CD14-positive monocyte (primary cell): ENCODE data around the gene PCDH10. TPM values are rescaled to one million over a fixed set of nuclear protein-coding genes. Genes with fewer than 3 reads are reported as not detected.

Experiments
- DNase-seq, 3 donors: peaks; one replicate each; pipeline ENCODE4 v3.0.0-alpha.2; 2011 to 2022
- H2AFZ ChIP-seq: 2 replicates; pipeline ENCODE4 v1.6.0; 2012; ENCODE audit warnings: mild to moderate bottlenecking, low read depth, low read length, inconsistent platforms; ENCODE audit not compliant: insufficient read depth, poor library complexity, severe bottlenecking
- H3K27ac ChIP-seq, 2 donors: 1 replicate in 1 of 2; 2 replicates in 1 of 2; pipeline ENCODE4 v1.5.1; 2012 to 2013; ENCODE audit warnings: low read length in 2 of 2, control low read depth in 1 of 2, inconsistent platforms in 1 of 2, low read depth in 1 of 2, mild to moderate bottlenecking in 1 of 2
- H3K27me3 ChIP-seq, 2 donors: one replicate each; pipeline versions ENCODE4 v1.6.0 to v1.6.1; 2011 to 2013; ENCODE audit warnings: low read length in 2 of 2; ENCODE audit not compliant: control insufficient read depth in 2 of 2, insufficient read depth in 2 of 2
- H3K36me3 ChIP-seq, 2 donors: replicated peaks in 1 of 2; 1 replicate in 1 of 2; 2 replicates in 1 of 2; pipeline versions ENCODE4 v1.5.1 to v1.6.1; 2012 to 2013; ENCODE audit warnings: low read length in 2 of 2, control low read depth in 1 of 2, inconsistent platforms in 1 of 2, mild to moderate bottlenecking in 1 of 2; ENCODE audit not compliant: insufficient read depth in 2 of 2, control insufficient read depth in 1 of 2
- H3K4me1 ChIP-seq, 2 donors: 1 replicate in 1 of 2; 2 replicates in 1 of 2; pipeline versions ENCODE4 v1.5.1 to v1.6.1; 2012 to 2013; ENCODE audit warnings: low read length in 2 of 2, control low read depth in 1 of 2, inconsistent platforms in 1 of 2, mild to moderate bottlenecking in 1 of 2, moderate library complexity in 1 of 2; ENCODE audit not compliant: insufficient read depth in 2 of 2, control insufficient read depth in 1 of 2
- H3K4me2 ChIP-seq: replicated peaks from 2 replicates; pipeline ENCODE3; 2012; ENCODE audit warnings: low read length, moderate library complexity, mild to moderate bottlenecking; ENCODE audit not compliant: poor library complexity, severe bottlenecking; ENCODE audit errors: extremely low read depth
- H3K4me3 ChIP-seq, 3 experiments: fragments of 200-600 bp in 1 of 3; sonication (generic) in 1 of 3; replicated peaks in 1 of 3; 1 replicate in 2 of 3; 2 replicates in 1 of 3; pipeline ENCODE4 v1.5.1; 2011 to 2013; ENCODE audit warnings: low read length in 3 of 3, mild to moderate bottlenecking in 3 of 3, control low read depth in 2 of 3, low read depth in 2 of 3, inconsistent platforms in 1 of 3, moderate library complexity in 1 of 3
- H3K79me2 ChIP-seq: 2 replicates; pipeline ENCODE4 v1.6.0; 2012; ENCODE audit warnings: mild to moderate bottlenecking, control low read depth, inconsistent platforms, low read length, moderate library complexity; ENCODE audit not compliant: insufficient read depth
- H3K9ac ChIP-seq: 2 replicates; pipeline ENCODE4 v1.6.0; 2017; ENCODE audit warnings: low read length, mild to moderate bottlenecking; ENCODE audit not compliant: insufficient read depth, poor library complexity, severe bottlenecking
- H3K9me3 ChIP-seq, 2 donors: replicated peaks in 1 of 2; 1 replicate in 1 of 2; 2 replicates in 1 of 2; pipeline versions ENCODE4 v1.5.1 to v1.6.1; 2012 to 2013; ENCODE audit warnings: low read length in 2 of 2, control low read depth in 1 of 2; ENCODE audit not compliant: control insufficient read depth in 1 of 2, insufficient read depth in 1 of 2
- H4K20me1 ChIP-seq: 2 replicates; pipeline ENCODE4 v1.6.0; 2012; ENCODE audit warnings: mild to moderate bottlenecking, low read length, control low read depth, moderate library complexity; ENCODE audit not compliant: insufficient read depth
- H3K27ac Mint-ChIP-seq, 7 donors: one replicate each; pipeline ENCODE4 v1.8.0; 2020; ENCODE audit warnings: mild to moderate bottlenecking in 7 of 7, mixed read lengths in 7 of 7, moderate library complexity in 6 of 7, inconsistent platforms in 2 of 7
- H3K27me3 Mint-ChIP-seq, 3 donors: one replicate each; pipeline ENCODE4 v1.8.0; 2021 to 2022; ENCODE audit warnings: low read depth in 3 of 3, mild to moderate bottlenecking in 3 of 3, mixed read lengths in 3 of 3, moderate library complexity in 3 of 3, inconsistent platforms in 1 of 3
- H3K36me3 Mint-ChIP-seq, 2 donors: one replicate each; pipeline ENCODE4 v1.8.0; 2020; ENCODE audit warnings: mixed read lengths in 2 of 2, inconsistent platforms in 1 of 2, mild to moderate bottlenecking in 1 of 2
- H3K4me1 Mint-ChIP-seq: one replicate; pipeline ENCODE4 v1.8.0; 2020; ENCODE audit warnings: mild to moderate bottlenecking, mixed read lengths
- H3K4me3 Mint-ChIP-seq, 2 donors: one replicate each; pipeline ENCODE4 v1.8.0; 2020; ENCODE audit warnings: mild to moderate bottlenecking in 2 of 2, mixed read lengths in 2 of 2, moderate library complexity in 1 of 2
- H3K9me3 Mint-ChIP-seq, 7 donors: one replicate each; pipeline ENCODE4 v1.8.0; 2020 to 2022; ENCODE audit warnings: mixed read lengths in 7 of 7, mild to moderate bottlenecking in 6 of 7, moderate library complexity in 6 of 7, inconsistent platforms in 2 of 7
- WGBS: methylation state at CpG from one replicate; pipeline ENCODE4 v1.1.5; 2013; ENCODE audit warnings: missing lambda C conversion rate; ENCODE audit not compliant: insufficient coverage; 5-methylcytosine and 5-hydroxymethylcytosine counted together
- intact Hi-C, 2 donors: fragments of 100-400 bp; cut with micrococcal nuclease; formaldehyde crosslinking; loops; one replicate each; pipeline versions ENCODE4 v1.15.0 to v1.15.1; 2023
- polyA plus RNA-seq, 3 donors: library from polyadenylated mRNA; depleted of rRNA in 1 of 3; unstranded in 2 of 3; stranded (reverse) in 1 of 3; fragments of 300-500 nt in 2 of 3; fragments of >200 nt in 1 of 3; fragmentation: Illumina TruSeq in 2 of 3; gene quantifications; 1 replicate in 2 of 3; 2 replicates in 1 of 3; pipeline ENCODE4 v1.2.3, GENCODE V29; 2012 to 2021
- TF ChIP-seq, protein P1 (sequence below): fragments of 200-600 bp; IDR thresholded peaks from one replicate; pipeline ENCODE4 v1.8.0; 2022; ENCODE audit warnings: antibody characterized with exemption, mild to moderate bottlenecking

Gene PCDH10
- polyA plus RNA-seq, 3 donors = not detected

DNA sequence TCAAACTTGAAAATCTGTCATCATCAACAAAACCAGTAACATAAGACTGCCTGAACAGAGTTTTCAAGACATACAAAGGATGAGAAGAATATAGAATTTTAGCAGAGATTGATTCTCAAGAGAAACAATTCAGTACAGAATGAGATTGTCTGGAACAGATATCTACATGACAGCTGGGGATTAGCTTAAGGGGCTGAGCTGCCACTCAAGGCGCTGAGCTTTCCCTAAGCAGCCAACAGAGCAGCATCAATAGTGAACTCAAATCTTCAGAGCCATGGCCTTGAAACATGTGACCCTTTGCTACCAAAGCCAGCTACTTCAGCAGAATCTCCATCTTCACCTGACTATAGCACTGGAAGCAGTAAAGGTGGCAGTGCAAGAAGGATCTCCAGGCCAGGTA lies 24.3 kb upstream of the PCDH10 start:
- Mint-ChIP-seq H3K36me3 (no peaks in the 10 kb centered on the region), H3K4me3 (no peak overlapping the region), H3K4me1 (no peaks in the 10 kb centered on the region), H3K27me3 (no peaks in the 10 kb centered on the region), H3K27ac (no peak overlapping the region), H3K9me3 (peaks cover 0 to 2% (median 0%) of the 10 kb centered on the region in 7 donors)
- H3K27me3 ChIP-seq = no peaks in the 10 kb centered on the region
- TF ChIP-seq, protein P1, sequence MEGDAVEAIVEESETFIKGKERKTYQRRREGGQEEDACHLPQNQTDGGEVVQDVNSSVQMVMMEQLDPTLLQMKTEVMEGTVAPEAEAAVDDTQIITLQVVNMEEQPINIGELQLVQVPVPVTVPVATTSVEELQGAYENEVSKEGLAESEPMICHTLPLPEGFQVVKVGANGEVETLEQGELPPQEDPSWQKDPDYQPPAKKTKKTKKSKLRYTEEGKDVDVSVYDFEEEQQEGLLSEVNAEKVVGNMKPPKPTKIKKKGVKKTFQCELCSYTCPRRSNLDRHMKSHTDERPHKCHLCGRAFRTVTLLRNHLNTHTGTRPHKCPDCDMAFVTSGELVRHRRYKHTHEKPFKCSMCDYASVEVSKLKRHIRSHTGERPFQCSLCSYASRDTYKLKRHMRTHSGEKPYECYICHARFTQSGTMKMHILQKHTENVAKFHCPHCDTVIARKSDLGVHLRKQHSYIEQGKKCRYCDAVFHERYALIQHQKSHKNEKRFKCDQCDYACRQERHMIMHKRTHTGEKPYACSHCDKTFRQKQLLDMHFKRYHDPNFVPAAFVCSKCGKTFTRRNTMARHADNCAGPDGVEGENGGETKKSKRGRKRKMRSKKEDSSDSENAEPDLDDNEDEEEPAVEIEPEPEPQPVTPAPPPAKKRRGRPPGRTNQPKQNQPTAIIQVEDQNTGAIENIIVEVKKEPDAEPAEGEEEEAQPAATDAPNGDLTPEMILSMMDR = no peak
- H2AFZ ChIP-seq = no peak overlapping the region
- no peaks in the 10 kb centered on the region for H3K9me3 ChIP-seq
- H3K27ac ChIP-seq = no peak overlapping the region
- no peaks in the 10 kb centered on the region for H3K79me2 ChIP-seq
- H3K4me2 ChIP-seq = no peak overlapping the region
- no peak for DNase-seq
- intact Hi-C loops = no loop called here
- no peaks in the 10 kb centered on the region for H4K20me1 ChIP-seq
- no peak overlapping the region for H3K4me3 ChIP-seq
- H3K9ac ChIP-seq = no peak overlapping the region
- WGBS = 100% methylated on average over 1 of the region's 1 CpG
- no peaks in the 10 kb centered on the region for H3K4me1 ChIP-seq
- no peaks in the 10 kb centered on the region for H3K36me3 ChIP-seq

DNA sequence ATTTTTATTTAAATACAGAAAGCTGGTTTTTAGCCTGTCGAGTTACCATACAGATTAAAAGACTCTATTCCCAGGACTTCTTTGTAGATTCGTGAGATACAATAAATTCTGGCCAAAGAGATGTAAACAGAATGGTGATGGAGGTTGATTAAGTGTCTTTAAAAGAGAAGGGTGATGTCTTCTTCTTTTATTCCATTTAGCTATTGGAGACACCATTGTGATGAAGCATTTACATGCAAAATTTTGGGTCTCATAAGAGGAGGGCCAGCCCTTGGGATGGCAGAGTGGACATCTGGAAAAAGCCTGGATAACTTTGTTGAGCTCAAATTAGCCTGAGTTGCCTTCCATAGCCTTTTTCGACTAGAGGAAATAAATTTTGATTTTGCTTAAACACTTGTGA lies 21.6 kb upstream of the PCDH10 start:
- no peaks in the 10 kb centered on the region for H3K27me3 ChIP-seq
- H3K36me3 ChIP-seq = no peaks in the 10 kb centered on the region
- WGBS = no CpG with 5 or more reads among the region's 3 CpGs
- Mint-ChIP-seq H3K9me3 (peaks cover 0 to 2% (median 0%) of the 10 kb centered on the region in 7 donors), H3K4me1 (no peaks in the 10 kb centered on the region), H3K36me3 (no peaks in the 10 kb centered on the region), H3K27ac (no peak overlapping the region), H3K27me3 (peaks cover 0 to 1% (median 0%) of the 10 kb centered on the region in 3 donors), H3K4me3 (no peak overlapping the region)
- H3K79me2 ChIP-seq = no peaks in the 10 kb centered on the region
- no peak overlapping the region for H3K27ac ChIP-seq
- intact Hi-C loops = no loop called here
- no peak overlapping the region for H2AFZ ChIP-seq
- H3K4me1 ChIP-seq = no peaks in the 10 kb centered on the region
- H3K4me3 ChIP-seq = no peak overlapping the region
- H3K9me3 ChIP-seq = no peaks in the 10 kb centered on the region
- no peak for DNase-seq
- H3K9ac ChIP-seq = no peak overlapping the region
- TF ChIP-seq, protein P1 = no peak
- H3K4me2 ChIP-seq = no peak overlapping the region
- no peaks in the 10 kb centered on the region for H4K20me1 ChIP-seq
